Endodermal cell (in vitro differentiated cells): ENCODE results near the gene KCNK1. TPM values are rescaled to one million over a fixed set of nuclear protein-coding genes. Genes with fewer than 3 reads are reported as not detected.

Source experiments
- DNase-seq: peaks from one replicate; pipeline ENCODE4 v3.0.0-alpha.2; 2017
- H3K27ac ChIP-seq: 2 replicates; pipeline ENCODE4 v1.5.1; 2013; ENCODE audit warnings: mild to moderate bottlenecking, low read depth, low read length, moderate library complexity
- H3K27me3 ChIP-seq: 2 replicates; pipeline ENCODE4 v1.6.1; 2013; ENCODE audit warnings: mild to moderate bottlenecking, low read length, moderate library complexity; ENCODE audit not compliant: insufficient read depth, control insufficient read depth, poor library complexity, severe bottlenecking
- H3K36me3 ChIP-seq: 2 replicates; pipeline ENCODE4 v1.7.0; 2013; ENCODE audit warnings: mild to moderate bottlenecking, low read length, moderate library complexity; ENCODE audit not compliant: control insufficient read depth, insufficient read depth
- H3K4me1 ChIP-seq: one replicate; pipeline ENCODE4 v1.7.0; 2013; ENCODE audit warnings: low read length; ENCODE audit not compliant: control insufficient read depth, insufficient read depth
- H3K4me3 ChIP-seq: 2 replicates; pipeline ENCODE4 v1.5.1; 2013; ENCODE audit warnings: mild to moderate bottlenecking, low read length, moderate library complexity
- H3K9ac ChIP-seq: 2 replicates; pipeline ENCODE4 v1.6.1; 2013; ENCODE audit warnings: mild to moderate bottlenecking, low read length, moderate library complexity; ENCODE audit not compliant: poor library complexity, severe bottlenecking; ENCODE audit errors: extremely low read depth
- H3K9me3 ChIP-seq: 2 replicates; pipeline ENCODE4 v1.6.1; 2013; ENCODE audit warnings: mild to moderate bottlenecking, low read length, moderate library complexity; ENCODE audit not compliant: control insufficient read depth
- H3K27ac Mint-ChIP-seq: 2 replicates; pipeline ENCODE4 v1.8.0; 2020; ENCODE audit warnings: mixed read lengths
- H3K27me3 Mint-ChIP-seq: 2 replicates; pipeline ENCODE4 v1.8.0; 2021; ENCODE audit warnings: mild to moderate bottlenecking, mixed read lengths; ENCODE audit not compliant: insufficient read depth
- H3K36me3 Mint-ChIP-seq: 2 replicates; pipeline ENCODE4 v1.8.0; 2020; ENCODE audit warnings: low read depth, mixed read lengths
- H3K4me1 Mint-ChIP-seq: 2 replicates; pipeline ENCODE4 v1.8.0; 2020; ENCODE audit warnings: mixed read lengths
- H3K4me3 Mint-ChIP-seq: 2 replicates; pipeline ENCODE4 v1.8.0; 2020; ENCODE audit warnings: mild to moderate bottlenecking, moderate library complexity, mixed read lengths
- H3K9me3 Mint-ChIP-seq: 2 replicates; pipeline ENCODE4 v1.8.0; 2020; ENCODE audit warnings: mild to moderate bottlenecking, mixed read lengths
- WGBS, 2 experiments: methylation state at CpG; one replicate each; pipeline versions ENCODE4 v1.1.5 to v1.1.7; 2013; ENCODE audit warnings: missing lambda C conversion rate in 2 of 2, mixed read lengths in 1 of 2; ENCODE audit not compliant: insufficient coverage in 1 of 2, insufficient read length in 1 of 2; 5-methylcytosine and 5-hydroxymethylcytosine counted together
- total RNA-seq, 2 donors: library from RNA; stranded (reverse); fragmentation: NEBNext Ultra II Directional in 1 of 2; extraction: Animal tissue kit (Norgen Biotek cat#: 25700) in 1 of 2; gene quantifications; 2 replicates in 1 of 2; 3 replicates in 1 of 2; pipeline ENCODE4 v1.2.1, GENCODE V29; 2021
- TF ChIP-seq, protein P1 (sequence below): fragments of 200-600 bp; sonication (generic); conservative IDR thresholded peaks from 2 replicates; pipeline ENCODE4 v1.5.0; 2021; ENCODE audit warnings: antibody characterized with exemption, mild to moderate bottlenecking

Gene KCNK1
- total RNA-seq, 2 donors from 2014 or later, result 50.1 to 55.7 TPM

GRCh38 chr1:233714631-233715217 lies 100.8 kb downstream of the KCNK1 start:
- Histone ChIP-seq H3K4me1 (peaks cover 12% of the 10 kb centered on the region), H3K27ac (no peak overlapping the region), H3K9ac (no peak overlapping the region), H3K9me3 (peaks cover 52% of the 10 kb centered on the region), H3K4me3 (no peak overlapping the region), H3K27me3 (no peaks in the 10 kb centered on the region), H3K36me3 (no peaks in the 10 kb centered on the region)
- H3K27ac Mint-ChIP-seq, result no peak overlapping the region
- no peaks in the 10 kb centered on the region for H3K36me3 Mint-ChIP-seq
- H3K27me3 Mint-ChIP-seq, result no peaks in the 10 kb centered on the region
- H3K9me3 Mint-ChIP-seq, result peaks cover 37% of the 10 kb centered on the region
- TF ChIP-seq, protein P1, sequence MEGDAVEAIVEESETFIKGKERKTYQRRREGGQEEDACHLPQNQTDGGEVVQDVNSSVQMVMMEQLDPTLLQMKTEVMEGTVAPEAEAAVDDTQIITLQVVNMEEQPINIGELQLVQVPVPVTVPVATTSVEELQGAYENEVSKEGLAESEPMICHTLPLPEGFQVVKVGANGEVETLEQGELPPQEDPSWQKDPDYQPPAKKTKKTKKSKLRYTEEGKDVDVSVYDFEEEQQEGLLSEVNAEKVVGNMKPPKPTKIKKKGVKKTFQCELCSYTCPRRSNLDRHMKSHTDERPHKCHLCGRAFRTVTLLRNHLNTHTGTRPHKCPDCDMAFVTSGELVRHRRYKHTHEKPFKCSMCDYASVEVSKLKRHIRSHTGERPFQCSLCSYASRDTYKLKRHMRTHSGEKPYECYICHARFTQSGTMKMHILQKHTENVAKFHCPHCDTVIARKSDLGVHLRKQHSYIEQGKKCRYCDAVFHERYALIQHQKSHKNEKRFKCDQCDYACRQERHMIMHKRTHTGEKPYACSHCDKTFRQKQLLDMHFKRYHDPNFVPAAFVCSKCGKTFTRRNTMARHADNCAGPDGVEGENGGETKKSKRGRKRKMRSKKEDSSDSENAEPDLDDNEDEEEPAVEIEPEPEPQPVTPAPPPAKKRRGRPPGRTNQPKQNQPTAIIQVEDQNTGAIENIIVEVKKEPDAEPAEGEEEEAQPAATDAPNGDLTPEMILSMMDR, result no peak
- H3K4me3 Mint-ChIP-seq, result no peak overlapping the region
- 85 to 86% methylated on average over 2 to 4 of the region's 4 CpGs for WGBS, 2 experiments
- H3K4me1 Mint-ChIP-seq, result peaks cover 9% of the 10 kb centered on the region
- DNase-seq, result no peak

- TF ChIP-seq, protein P1, result no peak
- no peak overlapping the region for H3K27ac Mint-ChIP-seq
- DNase-seq, result no peak
- peak overlapping the region; percentile 46 for H3K4me3 ChIP-seq
- peaks cover 23% of the 10 kb centered on the region for H3K4me1 Mint-ChIP-seq
- peaks cover 14% of the 10 kb centered on the region for H3K4me1 ChIP-seq
- H3K9ac ChIP-seq, result no peak overlapping the region
- H3K27me3 ChIP-seq, result no peaks in the 10 kb centered on the region
- H3K27me3 Mint-ChIP-seq, result no peaks in the 10 kb centered on the region
- H3K4me3 Mint-ChIP-seq, result no peak overlapping the region
- H3K9me3 ChIP-seq, result peaks cover 31% of the 10 kb centered on the region
- H3K36me3 ChIP-seq, result no peaks in the 10 kb centered on the region
- no peaks in the 10 kb centered on the region for H3K36me3 Mint-ChIP-seq
- no peak overlapping the region for H3K27ac ChIP-seq
- H3K9me3 Mint-ChIP-seq, result peaks cover 20% of the 10 kb centered on the region
- WGBS, 2 experiments, result 95% methylated on average over 2 to 3 of the region's 3 CpGs
These were observed 104.2 kb downstream of the KCNK1 start for GRCh38 chr1:233718057-233718456.

- peaks cover 23% of the 10 kb centered on the region for H3K4me1 Mint-ChIP-seq
These were observed 105.9 kb downstream of the KCNK1 start for GRCh38 chr1:233719655-233720341.

More at GRCh38 chr1:233719655-233720341, 105.9 kb downstream of the KCNK1 start:
- Mint-ChIP-seq H3K27me3 (no peaks in the 10 kb centered on the region), H3K27ac (no peak overlapping the region), H3K36me3 (no peaks in the 10 kb centered on the region), H3K9me3 (peaks cover 19% of the 10 kb centered on the region), H3K4me3 (no peak overlapping the region)
- no peaks in the 10 kb centered on the region for H3K36me3 ChIP-seq
- peaks cover 14% of the 10 kb centered on the region for H3K4me1 ChIP-seq
- TF ChIP-seq, protein P1, result no peak
- H3K9me3 ChIP-seq, result peaks cover 24% of the 10 kb centered on the region
- no peaks in the 10 kb centered on the region for H3K27me3 ChIP-seq
- DNase-seq, result no peak
- H3K9ac ChIP-seq, result no peak overlapping the region
- no peak overlapping the region for H3K27ac ChIP-seq
- H3K4me3 ChIP-seq, result no peak overlapping the region
- 75 to 83% methylated on average over 3 to 4 of the region's 4 CpGs for WGBS, 2 experiments
